Hippocampal formation (tissue), 2 donors: Measurements from ENCODE around the gene MKNK2.
A peak's percentile ranks its signal among the peaks of the same experiment; 100 is the strongest.
"Not testable (repeated sequence)": the region's sequence is repeated elsewhere in the genome, so short reads cannot be mapped to it uniquely, and the experiment has no call there.

Experiments used
- DNase-seq, 2 donors: peaks; one replicate each; lab custom pipeline; 2025; lab: John Stamatoyannopoulos, UW

Gene MKNK2

DNA sequence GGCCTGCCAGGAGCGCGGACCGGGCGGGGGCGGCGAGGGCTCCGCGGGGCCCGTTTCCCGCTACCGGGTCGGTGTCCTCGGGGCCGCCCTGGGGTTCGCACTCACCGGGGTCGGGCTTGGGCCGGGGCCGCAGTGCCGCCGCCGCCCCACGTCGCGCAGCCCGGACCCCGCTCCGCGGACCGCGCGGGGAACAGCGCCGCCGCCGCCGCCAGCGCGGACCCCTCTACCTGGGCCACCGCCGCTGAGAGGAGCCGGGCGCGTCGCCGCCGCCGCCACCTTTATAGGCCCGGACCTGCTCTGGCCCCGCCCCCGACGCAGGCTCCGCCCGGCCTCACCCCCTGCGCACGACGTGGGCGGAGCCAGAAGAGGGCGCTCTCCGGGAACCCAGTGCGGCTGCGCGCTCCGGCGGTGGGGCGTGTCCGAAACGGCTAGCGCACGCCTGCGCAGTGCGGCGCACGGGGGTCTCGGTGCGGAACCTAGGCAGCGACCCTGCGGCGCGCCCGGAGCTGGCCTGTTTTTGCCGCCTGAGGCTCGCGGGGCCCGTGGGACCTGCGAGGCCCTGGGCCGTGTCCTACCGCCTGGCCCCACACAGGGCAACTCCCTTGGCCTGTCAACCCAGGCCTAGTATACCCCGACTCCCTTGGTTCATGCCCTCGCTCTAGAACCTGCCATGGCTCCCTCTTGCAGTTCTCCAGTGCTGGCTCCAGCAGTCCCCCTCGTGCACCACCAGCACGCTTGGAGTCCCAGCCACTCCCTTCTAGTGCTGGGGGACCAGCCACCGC is at the start of gene MKNK2:
Gene MKNK2, minus strand, starts transcription at position 254 of the 782 bp plus-strand sequence. CDS start 393 bp downstream, outside the sequence.
- DNase-seq, result peak; percentile 87 to 91

DNA sequence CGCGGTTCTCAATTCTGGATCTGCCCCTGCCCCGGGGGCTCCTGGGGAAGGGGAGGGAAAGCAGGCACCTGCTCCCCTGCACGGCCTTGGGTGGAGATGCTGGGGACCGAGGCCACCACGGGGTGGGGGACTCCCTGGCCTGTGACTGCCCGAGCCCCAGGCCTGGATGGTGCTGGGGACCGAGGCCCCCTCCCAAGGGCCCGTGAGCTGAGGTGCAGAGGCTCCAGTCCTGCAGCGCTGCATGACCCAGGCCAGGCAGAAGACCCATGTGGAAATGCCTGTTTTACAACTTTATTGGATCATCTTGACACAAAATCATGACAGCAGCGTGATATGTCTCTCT is 49.6 kb upstream of the MKNK2 start:
- no peak for DNase-seq

DNA sequence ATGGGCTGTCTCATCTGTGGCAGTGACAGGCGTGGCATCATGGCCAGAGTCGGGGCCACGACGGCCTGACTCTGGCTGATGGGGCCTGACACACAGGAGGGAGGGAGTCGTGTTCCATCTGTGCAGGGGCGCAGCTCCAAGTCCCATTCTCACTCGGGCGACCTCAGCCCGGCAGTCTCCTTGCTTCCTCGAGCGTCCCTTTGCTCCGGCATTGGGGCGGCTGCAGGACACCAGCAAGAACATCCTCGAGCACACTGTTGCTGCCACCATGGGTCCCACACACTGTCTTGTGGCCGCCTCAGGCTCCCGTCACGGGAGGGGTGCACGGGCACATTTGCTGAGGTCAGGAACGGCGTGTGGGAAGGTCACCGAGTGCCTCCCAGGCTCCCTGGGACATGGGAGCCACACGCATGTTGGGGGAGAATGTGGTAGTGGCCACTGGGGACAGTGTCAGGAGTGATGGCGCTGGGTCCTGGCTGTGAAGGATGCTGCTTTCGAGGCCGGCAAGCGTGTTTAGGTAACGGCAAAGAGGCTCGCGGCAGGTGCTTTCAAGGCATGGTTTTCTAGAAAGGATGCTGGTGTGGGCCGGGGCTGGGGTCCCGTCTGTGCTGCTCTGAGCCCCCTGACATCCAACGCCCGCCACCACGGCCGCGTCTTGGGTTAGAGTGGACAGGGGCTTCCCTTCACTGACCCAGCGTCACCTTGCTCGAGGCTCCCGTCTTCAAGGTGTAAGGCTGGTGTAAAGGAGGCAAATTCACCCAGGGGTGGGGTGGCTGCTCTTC is 49.1 kb upstream of the MKNK2 start:
- no peak for DNase-seq

DNA sequence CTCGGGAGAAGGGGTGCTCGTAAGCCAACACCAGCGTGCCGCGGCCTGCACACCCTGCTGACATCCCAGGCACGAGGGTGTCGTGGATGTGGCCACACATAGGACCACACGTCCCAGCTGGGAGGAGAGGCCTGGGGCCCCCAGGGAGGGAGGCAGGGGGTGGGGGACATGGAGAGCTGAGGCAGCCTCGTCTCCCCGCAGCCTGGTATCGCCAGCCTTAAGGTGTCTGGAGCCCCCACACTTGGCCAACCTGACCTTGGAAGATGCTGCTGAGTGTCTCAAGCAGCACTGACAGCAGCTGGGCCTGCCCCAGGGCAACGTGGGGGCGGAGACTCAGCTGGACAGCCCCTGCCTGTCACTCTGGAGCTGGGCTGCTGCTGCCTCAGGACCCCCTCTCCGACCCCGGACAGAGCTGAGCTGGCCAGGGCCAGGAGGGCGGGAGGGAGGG is 48.0 kb upstream of the MKNK2 start:
- no peak for DNase-seq

DNA sequence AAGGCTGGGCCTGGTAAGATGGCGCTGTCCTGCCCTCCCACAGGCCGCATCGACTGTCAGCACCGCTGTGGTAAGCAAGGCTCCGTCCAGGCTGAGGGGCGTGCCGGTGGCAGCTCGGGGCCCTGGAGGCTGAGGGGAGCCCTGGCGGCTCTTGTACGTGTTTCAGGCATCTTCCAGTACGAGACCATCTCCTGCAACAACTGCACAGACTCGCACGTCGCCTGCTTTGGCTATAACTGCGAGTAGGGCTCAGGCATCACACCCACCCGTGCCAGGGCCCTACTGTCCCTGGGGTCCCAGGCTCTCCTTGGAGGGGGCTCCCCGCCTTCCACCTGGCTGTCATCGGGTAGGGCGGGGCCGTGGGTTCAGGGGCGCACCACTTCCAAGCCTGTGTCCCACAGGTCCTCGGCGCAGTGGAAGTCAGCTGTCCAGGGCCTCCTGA is 46.9 kb upstream of the MKNK2 start:
- DNase-seq, result no peak

DNA sequence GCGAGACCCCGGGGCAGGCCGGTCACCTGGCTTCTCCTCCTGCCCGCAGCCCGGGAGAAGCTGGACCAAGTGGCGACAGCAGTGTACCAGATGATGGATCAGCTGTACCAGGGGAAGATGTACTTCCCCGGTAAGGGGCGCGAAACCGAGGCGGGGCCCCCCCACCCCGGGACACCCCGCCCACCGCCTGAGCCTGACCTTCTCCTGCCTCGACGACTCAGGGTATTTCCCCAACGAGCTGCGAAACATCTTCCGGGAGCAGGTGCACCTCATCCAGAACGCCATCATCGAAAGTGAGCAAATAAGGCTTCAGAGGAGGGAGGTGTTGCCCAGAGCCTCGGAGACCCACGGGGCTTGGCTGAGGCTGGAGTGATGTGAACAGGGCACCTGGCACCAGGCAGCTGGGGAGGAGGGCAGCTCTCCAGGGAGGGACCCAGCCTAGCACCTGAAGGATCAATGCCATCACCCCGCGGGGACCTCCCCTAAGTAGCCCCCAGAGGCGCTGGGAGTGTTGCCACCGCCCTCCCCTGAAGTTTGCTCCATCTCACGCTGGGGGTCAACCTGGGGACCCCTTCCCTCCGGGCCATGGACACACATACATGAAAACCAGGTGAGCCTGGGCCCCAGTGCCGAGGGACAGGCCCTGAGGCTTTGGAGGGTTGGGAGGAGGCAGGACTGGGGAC is 46.3 kb upstream of the MKNK2 start:
- no peak for DNase-seq

DNA sequence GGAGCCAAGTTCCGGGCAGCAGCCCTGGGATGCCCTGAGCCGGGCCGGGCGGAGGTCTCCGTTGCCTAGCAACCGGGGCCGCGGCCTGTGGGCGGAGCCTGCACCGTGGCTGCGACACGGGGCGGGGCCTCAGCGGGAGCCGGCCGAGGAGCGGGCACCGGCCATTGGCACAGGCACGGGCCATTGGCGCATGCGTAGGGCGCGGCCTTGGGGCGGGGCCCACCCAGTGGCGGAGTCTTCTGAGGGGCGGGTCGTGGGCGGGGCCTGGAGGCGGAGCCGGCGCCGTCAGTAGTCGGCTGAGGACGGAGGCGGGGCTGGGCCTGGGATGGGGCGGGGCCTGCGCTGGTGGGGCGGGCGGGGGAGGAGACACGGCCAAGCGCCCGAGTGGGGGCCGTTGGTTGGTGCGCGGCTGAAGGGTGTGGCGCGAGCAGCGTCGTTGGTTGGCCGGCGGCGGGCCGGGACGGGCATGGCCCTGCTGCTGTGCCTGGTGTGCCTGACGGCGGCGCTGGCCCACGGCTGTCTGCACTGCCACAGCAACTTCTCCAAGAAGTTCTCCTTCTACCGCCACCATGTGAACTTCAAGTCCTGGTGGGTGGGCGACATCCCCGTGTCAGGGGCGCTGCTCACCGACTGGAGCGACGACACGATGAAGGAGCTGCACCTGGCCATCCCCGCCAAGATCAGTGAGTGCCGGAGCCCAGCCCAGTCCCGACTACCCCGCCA is 45.6 kb upstream of the MKNK2 start, which contains the start of gene IZUMO4:
Gene IZUMO4, plus strand, starts transcription at position 436 of the 723 bp plus-strand sequence. Its CDS starts 31 bp downstream, at position 467.
- DNase-seq, result peak; percentile 97 to 99

DNA sequence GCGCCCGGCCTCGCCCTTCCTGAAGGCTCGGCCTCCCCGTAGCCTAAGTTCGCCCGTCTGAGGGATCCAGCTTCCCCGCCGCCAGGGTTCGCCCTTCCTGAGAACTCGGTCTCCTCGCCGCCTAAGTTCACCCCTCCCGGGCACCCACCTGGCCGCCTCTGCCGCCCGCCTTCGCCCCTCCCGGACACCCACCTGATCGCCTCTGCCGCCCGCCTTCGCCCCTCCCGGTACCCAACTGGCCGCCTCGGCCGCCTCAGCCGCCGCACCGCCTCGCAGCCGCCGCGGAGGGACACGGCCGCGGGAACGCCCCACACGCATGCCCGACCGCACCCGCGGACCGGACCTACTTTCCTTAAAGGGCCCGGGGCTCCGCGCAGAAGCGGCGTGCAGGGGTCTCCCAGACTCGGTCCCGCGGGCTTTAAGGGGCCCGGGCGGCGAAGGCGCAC is 45.0 kb upstream of the MKNK2 start, which contains the start of gene MOB3A:
Gene MOB3A, minus strand, starts transcription at position 293 of the 446 bp plus-strand sequence. CDS start 17,766 bp downstream, outside the sequence.
- DNase-seq, result no peak

DNA sequence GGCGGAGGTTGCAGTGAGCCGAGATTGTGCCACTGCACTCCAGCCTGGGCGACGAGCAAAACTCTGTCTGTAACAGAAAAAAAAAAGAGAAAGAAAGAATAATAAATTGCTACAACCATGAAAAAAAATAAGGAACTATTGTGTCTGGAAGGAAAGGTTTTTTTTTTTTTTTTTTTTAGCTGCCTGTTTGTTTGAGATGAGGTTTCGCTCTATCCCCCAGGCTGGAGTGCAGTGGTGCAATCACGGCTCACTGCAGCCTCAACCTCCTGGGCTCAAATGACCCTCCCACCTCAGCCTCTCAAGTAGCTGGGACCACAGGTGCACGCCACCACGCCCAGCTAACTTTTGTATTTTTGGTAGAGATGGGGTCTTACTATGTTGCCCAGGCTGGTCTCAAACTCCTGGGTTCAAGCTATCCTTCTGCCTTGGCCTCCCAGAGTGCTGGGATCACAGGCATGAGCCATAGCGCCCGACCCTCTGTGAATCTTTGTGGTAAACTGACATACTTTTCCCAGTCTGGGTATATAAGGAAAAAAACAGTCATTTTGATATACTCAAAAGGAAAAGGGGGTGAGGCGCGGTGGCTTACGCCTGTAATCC is 41.0 kb upstream of the MKNK2 start:
- DNase-seq, result not testable (repeated sequence)

DNA sequence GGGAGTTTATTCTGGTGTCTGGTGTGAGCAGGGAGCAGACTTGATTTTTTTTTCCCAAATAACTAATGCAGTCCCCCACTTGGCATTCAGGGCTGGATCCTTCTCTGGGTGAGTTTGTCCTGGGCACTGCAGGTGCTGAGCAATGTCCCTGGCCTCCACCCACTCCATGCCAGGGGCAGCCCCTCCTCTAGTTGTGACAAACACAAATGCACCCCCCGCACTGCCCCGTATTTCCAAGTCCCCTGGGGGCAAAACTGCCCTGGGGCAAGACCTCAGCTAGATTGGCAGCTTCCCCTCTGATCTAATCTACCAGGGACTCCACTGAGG is 38.6 kb upstream of the MKNK2 start:
- no peak for DNase-seq

DNA sequence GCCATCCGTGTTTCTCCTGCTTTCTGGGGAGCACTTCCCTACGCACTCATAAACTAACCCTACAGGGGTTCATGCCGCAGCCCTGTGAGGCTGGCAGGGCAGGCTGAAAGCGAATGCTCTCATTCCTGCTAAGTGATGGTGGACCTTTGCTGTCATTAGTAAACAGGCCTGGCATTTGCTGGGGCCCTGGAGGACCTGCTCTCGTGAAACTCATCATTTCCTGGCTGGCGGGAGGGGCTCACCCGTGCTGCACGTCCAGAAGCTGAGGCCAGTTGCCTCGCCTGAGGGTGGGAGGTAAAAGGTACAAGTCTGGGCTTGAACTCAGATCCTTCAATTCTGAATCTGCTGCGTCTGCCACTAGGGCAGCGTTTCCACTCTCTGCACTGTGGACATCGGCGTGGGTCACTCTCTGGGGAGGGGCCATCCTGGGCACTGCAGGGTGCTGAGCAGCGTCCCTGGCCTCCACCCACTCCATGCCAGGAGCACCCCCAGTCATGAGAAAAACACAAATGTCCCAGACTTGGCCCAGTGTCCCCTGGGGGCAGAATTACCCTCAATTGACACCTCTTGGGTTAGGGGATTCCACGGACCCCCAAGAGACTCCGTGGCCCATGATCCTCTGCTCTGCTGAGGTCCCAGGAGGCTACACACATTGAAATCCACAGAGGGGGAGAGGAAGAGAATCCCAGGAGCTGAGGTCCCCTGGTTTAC is 38.1 kb upstream of the MKNK2 start:
- no peak for DNase-seq

DNA sequence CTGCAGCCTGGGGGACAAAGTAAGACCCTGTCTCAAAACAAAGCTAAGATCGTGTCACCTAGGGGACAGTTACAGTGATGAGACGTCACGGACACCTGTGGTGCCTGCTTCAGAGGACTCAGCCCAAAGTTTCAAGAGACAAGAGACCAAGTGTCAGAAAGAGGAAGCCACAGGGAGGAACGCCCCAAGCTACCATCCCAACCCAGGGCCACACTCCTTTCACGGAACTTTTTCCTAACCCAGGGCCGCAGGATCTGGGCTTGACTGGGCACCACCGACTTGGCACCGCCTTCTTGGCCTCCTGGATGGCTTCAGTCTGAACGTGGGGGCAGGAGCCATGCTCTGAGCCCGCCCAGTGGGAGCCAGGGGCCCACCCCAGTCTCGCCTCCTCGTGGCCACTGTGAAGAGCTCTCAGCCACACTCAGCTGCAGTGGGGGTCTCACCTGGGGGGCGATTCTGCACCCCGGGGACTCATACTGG is 36.6 kb upstream of the MKNK2 start:
- no peak for DNase-seq

DNA sequence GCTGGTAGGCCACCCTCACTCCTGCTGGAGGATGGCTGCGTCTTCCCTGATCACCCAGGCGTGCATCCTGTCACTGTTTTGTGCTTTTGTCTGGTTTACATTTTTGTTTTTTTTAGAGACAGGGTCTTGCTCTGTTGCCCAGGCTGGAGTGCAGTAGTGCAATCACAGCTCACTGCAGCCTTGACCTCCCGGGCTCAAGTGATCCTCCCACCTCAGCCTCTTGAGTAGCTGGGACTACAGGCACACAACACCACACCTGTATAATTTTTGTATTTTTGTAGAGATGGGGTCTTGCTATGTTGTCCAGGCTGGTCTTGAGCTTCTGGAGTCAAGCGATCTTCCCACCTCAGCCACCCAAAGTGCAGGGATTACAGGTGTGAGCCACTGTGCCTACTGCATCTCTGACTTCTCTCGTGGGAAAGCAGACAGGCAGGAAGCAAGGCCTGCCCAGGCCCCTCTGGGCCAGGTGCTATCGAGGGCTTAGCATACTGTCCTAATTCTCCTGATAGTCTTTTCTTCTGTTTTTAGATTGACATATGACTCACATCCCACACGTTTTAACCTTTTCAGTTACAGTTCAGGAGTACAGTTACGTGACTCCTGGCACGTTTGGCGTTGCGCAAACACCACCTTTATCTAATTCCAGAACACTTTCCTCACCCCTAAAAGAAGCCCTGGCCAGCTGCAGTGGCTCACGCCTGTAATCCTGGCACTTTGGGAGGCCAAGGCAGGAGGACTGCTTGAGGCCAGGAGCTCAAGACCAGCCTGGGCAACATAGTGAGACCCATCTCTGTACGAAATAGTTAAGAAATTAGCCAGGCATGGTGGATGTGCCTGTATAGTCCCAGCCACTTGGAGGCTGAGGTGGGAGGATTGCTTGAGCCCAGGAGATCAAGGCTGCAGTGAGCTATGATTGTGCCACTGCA is 35.9 kb upstream of the MKNK2 start:
- DNase-seq, result not testable (repeated sequence)

DNA sequence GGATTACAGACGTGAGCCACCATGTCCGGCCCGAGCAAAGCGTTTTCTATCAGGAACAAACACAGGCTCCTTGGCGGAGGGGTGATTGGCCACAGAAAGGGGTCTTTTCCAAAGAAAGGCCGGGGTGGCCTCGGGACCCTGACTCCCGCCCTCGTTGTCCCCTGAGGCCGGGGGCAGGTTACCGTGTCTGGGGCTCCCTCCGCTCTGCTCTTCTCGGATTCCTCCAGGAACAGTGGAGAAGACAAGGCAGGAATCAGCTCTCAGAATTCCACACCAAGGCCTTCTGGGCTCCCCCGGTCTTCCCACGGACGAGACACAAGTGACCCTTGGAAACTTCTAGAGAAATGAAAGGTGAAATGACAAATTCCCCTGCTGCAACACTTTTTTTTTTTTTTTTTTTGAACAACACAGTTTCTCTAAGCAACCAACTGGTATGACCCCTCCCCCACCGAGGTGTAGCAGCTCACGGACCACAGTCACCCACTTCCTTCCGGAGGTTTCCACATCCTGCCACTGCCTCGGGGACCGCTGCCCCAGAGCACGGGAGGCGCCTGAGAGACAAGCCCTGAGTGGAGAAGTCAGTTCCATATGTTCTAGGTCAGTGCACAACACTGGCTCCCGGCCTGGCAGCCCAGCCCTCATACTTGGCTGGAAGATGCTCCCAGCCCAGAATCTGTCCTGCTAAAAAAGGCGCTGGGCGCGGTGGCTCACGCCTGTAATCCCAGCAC is 34.1 kb upstream of the MKNK2 start:
- DNase-seq, result peak in 1 of 2 donors; percentile 24

DNA sequence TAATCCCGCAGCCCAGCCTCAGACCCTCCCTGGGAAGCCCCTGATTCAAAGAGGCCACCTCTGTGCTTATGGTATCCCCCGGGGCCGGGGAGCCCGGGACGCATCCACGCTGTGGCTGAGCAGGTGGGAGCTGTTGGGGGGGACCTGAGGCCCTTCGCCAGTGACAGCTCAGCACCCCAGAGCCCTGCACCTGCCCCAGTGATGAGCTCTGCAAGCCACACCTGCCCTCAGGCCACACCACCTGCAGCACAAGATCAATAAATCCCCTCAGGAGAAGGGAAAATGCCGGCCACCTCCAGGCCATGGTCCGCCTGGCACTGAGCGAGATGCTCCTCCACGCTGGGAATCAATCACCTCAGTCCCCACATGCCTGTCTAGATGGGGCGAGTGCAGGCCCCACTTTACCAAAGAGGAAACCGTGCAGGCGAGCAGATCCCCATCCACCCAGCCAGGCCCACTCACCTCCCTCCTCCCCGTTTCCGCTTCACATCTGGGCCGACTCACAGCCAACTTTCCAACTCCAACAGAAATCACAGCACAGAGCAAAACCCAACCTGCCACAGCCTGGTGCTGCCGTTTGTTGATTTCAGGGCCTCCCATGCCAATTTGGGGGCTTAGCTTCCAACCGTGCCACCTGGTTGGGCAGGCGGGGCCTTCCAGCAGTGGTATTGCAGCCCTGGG is 32.3 kb upstream of the MKNK2 start:
- no peak for DNase-seq

DNA sequence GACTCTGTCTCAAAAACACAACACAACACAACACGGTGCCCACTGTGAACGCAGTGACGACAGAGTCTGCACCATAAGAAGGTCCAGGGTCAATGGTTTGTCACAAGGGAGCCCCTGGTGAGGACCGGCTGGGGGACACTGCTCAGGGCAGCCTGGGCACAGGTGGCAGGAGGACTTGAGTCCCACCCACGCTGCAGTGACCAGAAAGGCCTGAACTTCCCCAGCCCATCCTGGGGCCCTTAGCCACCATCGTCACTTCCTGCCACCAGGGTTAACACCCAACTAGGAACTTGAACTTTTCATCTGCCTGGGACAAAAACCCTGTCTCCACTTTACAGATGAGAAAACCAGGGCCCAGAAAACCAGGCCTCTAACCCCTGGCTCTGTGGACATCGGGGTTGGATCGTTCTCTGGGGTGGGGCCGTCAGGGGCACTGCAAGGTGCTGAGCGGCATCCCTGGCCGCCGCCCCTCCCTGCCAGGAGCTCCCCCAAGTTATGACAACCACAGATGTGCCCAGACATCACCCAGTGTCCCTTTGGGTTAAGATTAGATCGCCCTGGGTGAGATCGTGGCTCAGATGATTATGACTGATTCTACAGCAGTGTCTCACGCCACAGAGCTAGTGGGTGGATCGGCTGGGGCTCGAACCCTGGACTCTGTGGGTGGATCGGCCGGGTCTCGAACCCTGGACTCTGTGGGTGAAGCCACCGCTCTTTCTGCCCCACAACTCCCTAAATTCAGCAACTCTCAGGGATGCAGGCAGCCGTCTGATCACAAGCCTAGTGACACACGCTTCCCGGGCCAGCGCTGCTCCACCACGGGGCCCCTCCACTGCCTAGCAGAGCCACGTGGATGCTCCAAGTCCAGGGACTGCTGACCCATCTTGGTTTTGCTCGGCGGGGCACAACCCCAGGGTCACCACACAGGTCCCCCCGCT is 31.1 kb upstream of the MKNK2 start:
- DNase-seq, result no peak
